DOHH2 (cell line): Measurements from ENCODE around the gene PTPN9.

ENCODE experiments used
- H3F3A ChIP-seq: fragments of 200-600 bp; sonication (generic), shearing (Covaris generic); 2 replicates; pipeline ENCODE4 v1.6.0; 2016; ENCODE audit warnings: antibody characterized with exemption, mild to moderate bottlenecking; ENCODE audit not compliant: control insufficient read depth, insufficient read depth
- H3K27ac ChIP-seq: fragments of 200-600 bp; sonication (generic); 2 replicates; pipeline ENCODE4 v1.5.1; 2014; ENCODE audit warnings: low read depth, mild to moderate bottlenecking, low read length, moderate library complexity
- H3K27me3 ChIP-seq: fragments of 200-600 bp; sonication (generic); 2 replicates; pipeline ENCODE4 v1.6.1; 2014; ENCODE audit warnings: mild to moderate bottlenecking, low read length, mixed read lengths; ENCODE audit not compliant: control insufficient read depth
- H3K36me3 ChIP-seq: fragments of 200-600 bp; sonication (generic); 2 replicates; pipeline ENCODE4 v1.6.1; 2014; ENCODE audit warnings: mild to moderate bottlenecking, low read length, moderate library complexity, mixed read lengths; ENCODE audit not compliant: control insufficient read depth
- H3K4me1 ChIP-seq: fragments of 200-600 bp; sonication (generic); 2 replicates; pipeline ENCODE4 v1.6.1; 2014; ENCODE audit warnings: mild to moderate bottlenecking, low read length, mixed read lengths; ENCODE audit not compliant: control insufficient read depth
- H3K4me2 ChIP-seq: fragments of 200-600 bp; sonication (generic); 2 replicates; pipeline ENCODE4 v1.6.0; 2014; ENCODE audit warnings: mild to moderate bottlenecking, low read length, moderate library complexity
- H3K4me3 ChIP-seq: fragments of 200-600 bp; sonication (generic); 2 replicates; pipeline ENCODE4 v1.5.1; 2014; ENCODE audit warnings: mild to moderate bottlenecking, low read length, mixed read lengths
- H3K79me2 ChIP-seq: fragments of 200-600 bp; sonication (generic); 2 replicates; pipeline ENCODE4 v1.6.1; 2014; ENCODE audit warnings: mild to moderate bottlenecking, low read length, mixed read lengths; ENCODE audit not compliant: control insufficient read depth
- H3K9me2 ChIP-seq: fragments of 200-600 bp; sonication (generic); replicated peaks from 2 replicates; pipeline ENCODE4 v1.6.1; 2014; ENCODE audit warnings: mild to moderate bottlenecking, low read length, mixed read lengths; ENCODE audit not compliant: control insufficient read depth
- H3K9me3 ChIP-seq: fragments of 200-600 bp; sonication (generic); 2 replicates; pipeline ENCODE4 v1.6.1; 2014; ENCODE audit warnings: antibody characterized with exemption, low read length, mixed read lengths; ENCODE audit not compliant: control insufficient read depth, insufficient read depth
- H4K20me1 ChIP-seq: fragments of 200-600 bp; sonication (generic); 2 replicates; pipeline ENCODE4 v1.6.0; 2014; ENCODE audit warnings: low read depth, mild to moderate bottlenecking, antibody characterized with exemption, low read length, moderate library complexity; ENCODE audit not compliant: control insufficient read depth, insufficient read depth
- CTCF ChIP-seq: fragments of 200-600 bp; sonication (generic); IDR thresholded peaks from one replicate; pipeline ENCODE4 v1.5.1; 2014; ENCODE audit warnings: antibody characterized with exemption, mild to moderate bottlenecking, low read depth, low read length; ENCODE audit not compliant: poor library complexity, severe bottlenecking
- EZH2phosphoT487 ChIP-seq: fragments of 200-600 bp; sonication (generic); IDR thresholded peaks from 2 replicates; pipeline ENCODE4 v1.6.1; 2017; ENCODE audit warnings: borderline replicate concordance, mild to moderate bottlenecking, antibody characterized with exemption, low read length, moderate library complexity, mixed read lengths

The PTPN9 gene

GRCh38 chr15:75455424-75455981 lies 123.6 kb downstream of the PTPN9 start:
- H4K20me1 ChIP-seq = no peaks in the 10 kb centered on the region
- H3K36me3 ChIP-seq = peaks cover 12% of the 10 kb centered on the region; the same call in 1 of the 2 replicates
- no peaks in the 10 kb centered on the region for H3K9me3 ChIP-seq
- H3K4me1 ChIP-seq = peaks cover 25% of the 10 kb centered on the region
- H3K27me3 ChIP-seq = no peaks in the 10 kb centered on the region
- no peak for TF ChIP-seq EZH2phosphoT487
- no peak for TF ChIP-seq CTCF
- H3K9me2 ChIP-seq = no peaks in the 10 kb centered on the region
- H3K4me3 ChIP-seq = peak overlapping the region; percentile 94
- peaks cover 16% of the 10 kb centered on the region for H3K79me2 ChIP-seq
- H3F3A ChIP-seq = peaks cover 29% of the 10 kb centered on the region
- peak overlapping the region; percentile 99 for H3K4me2 ChIP-seq
- peak overlapping the region; percentile 87 for H3K27ac ChIP-seq

GRCh38 chr15:75454471-75455378 lies 124.4 kb downstream of the PTPN9 start:
- Histone ChIP-seq H3K4me3 (peak overlapping the region; percentile 94), H3K9me3 (no peaks in the 10 kb centered on the region), H3K4me1 (peaks cover 28% of the 10 kb centered on the region), H4K20me1 (peaks cover 2% of the 10 kb centered on the region; the same call in 1 of the 2 replicates), H3K27me3 (no peaks in the 10 kb centered on the region), H3K9me2 (no peaks in the 10 kb centered on the region), H3K79me2 (peaks cover 23% of the 10 kb centered on the region), H3K36me3 (peaks cover 14% of the 10 kb centered on the region; the same call in 1 of the 2 replicates), H3F3A (peaks cover 29% of the 10 kb centered on the region), H3K4me2 (peak overlapping the region; percentile 99), H3K27ac (peak overlapping the region; percentile 87)
- TF ChIP-seq CTCF = no peak
- TF ChIP-seq EZH2phosphoT487 = no peak

GRCh38 chr15:75453703-75454470 lies 125.2 kb downstream of the PTPN9 start:
- Histone ChIP-seq H3K4me2 (peak overlapping the region; percentile 99), H3F3A (peaks cover 33% of the 10 kb centered on the region), H3K36me3 (peaks cover 14% of the 10 kb centered on the region; the same call in 1 of the 2 replicates), H3K79me2 (peaks cover 32% of the 10 kb centered on the region), H3K9me2 (no peaks in the 10 kb centered on the region), H4K20me1 (peaks cover 11% of the 10 kb centered on the region; the same call in 1 of the 2 replicates), H3K27ac (peak overlapping the region; percentile 96), H3K4me1 (peaks cover 36% of the 10 kb centered on the region), H3K27me3 (no peaks in the 10 kb centered on the region), H3K4me3 (peak overlapping the region; percentile 94), H3K9me3 (no peaks in the 10 kb centered on the region)
- TF ChIP-seq EZH2phosphoT487 (no peak), CTCF (no peak)
